Calu3 (cell line): ENCODE measurements around the gene BAD. TPM values are rescaled to one million over a fixed set of nuclear protein-coding genes. Genes with fewer than 3 reads are reported as not detected.

Source experiments
- BruUV-seq: library from RNA; stranded (reverse); fragments of 400-500 nt; replicated peaks from 2 replicates; lab custom pipeline; 2021; lab: Mats Ljungman, UMichigan
- CTCF ChIA-PET: fragments of 300-600 bp; sonication (Branson Sonifier 250); formaldehyde crosslinking; loops from one replicate; lab custom pipeline; 2022; ENCODE audit warnings: antibody characterized with exemption; lab: Charles Lee
- DNase-seq: peaks from one replicate; pipeline ENCODE4 v3.0.0; 2022
- H3K27ac Mint-ChIP-seq: one replicate; pipeline ENCODE4 v1.8.0; 2022; ENCODE audit warnings: mixed read lengths; ENCODE audit not compliant: unreplicated experiment
- H3K27me3 Mint-ChIP-seq: one replicate; pipeline ENCODE4 v1.8.0; 2022; ENCODE audit warnings: mixed read lengths; ENCODE audit not compliant: unreplicated experiment
- H3K36me3 Mint-ChIP-seq: one replicate; pipeline ENCODE4 v1.8.0; 2022; ENCODE audit warnings: mild to moderate bottlenecking, moderate library complexity, mixed read lengths; ENCODE audit not compliant: insufficient read depth, unreplicated experiment
- H3K4me1 Mint-ChIP-seq: one replicate; pipeline ENCODE4 v1.8.0; 2022; ENCODE audit warnings: mild to moderate bottlenecking, low read depth, mixed read lengths; ENCODE audit not compliant: unreplicated experiment
- H3K4me3 Mint-ChIP-seq: one replicate; pipeline ENCODE4 v1.8.0; 2022; ENCODE audit warnings: mild to moderate bottlenecking, low read depth, moderate library complexity, mixed read lengths; ENCODE audit not compliant: unreplicated experiment
- H3K9me3 Mint-ChIP-seq: one replicate; pipeline ENCODE4 v1.8.0; 2022; ENCODE audit warnings: low read depth, mixed read lengths; ENCODE audit not compliant: unreplicated experiment
- CTCF ChIP-seq: fragments of 200-600 bp; IDR thresholded peaks from one replicate; pipeline ENCODE4 v1.8.0; 2022; ENCODE audit warnings: antibody characterized with exemption; ENCODE audit not compliant: unreplicated experiment
- intact Hi-C: fragments of 100-400 bp; cut with micrococcal nuclease; formaldehyde crosslinking; loops from one replicate; pipeline ENCODE4 v1.10.0; 2022; ENCODE audit not compliant: unreplicated experiment
- total RNA-seq: library from RNA; stranded (reverse); gene quantifications from 2 replicates; pipeline ENCODE4 v1.2.3, GENCODE V29; 2022

Gene BAD
- total RNA-seq, 1 experiment from 2014 or later, result 30.2 TPM

- BruUV-seq, result no TSS peak
- Mint-ChIP-seq H3K27ac (no peak overlapping the region), H3K4me1 (peaks cover 16% of the 10 kb centered on the region), H3K36me3 (peaks cover 44% of the 10 kb centered on the region), H3K27me3 (no peaks in the 10 kb centered on the region), H3K9me3 (no peaks in the 10 kb centered on the region), H3K4me3 (peak overlapping the region; percentile 100)
- no peak for TF ChIP-seq CTCF
- DNase-seq, result peak; percentile 34
- intact Hi-C loops, result loop anchor here (10.0 kb wide), 1 partner anchor 62 kb away; the partner anchor contains the start of genes FKBP2 and PPP1R14B
- CTCF ChIA-PET, result interaction anchor here (0.9 to 3.7 kb wide), 3 partner anchors 35 to 50 kb away, joined by 3 to 25 read pairs (median 3); no protein-coding TSS in a partner anchor
Observed at GRCh38 chr11:64306876-64307622, 22.6 kb upstream of the BAD start.

- TSS peak; percentile 42 for BruUV-seq
- H3K4me1 Mint-ChIP-seq, result peaks cover 16% of the 10 kb centered on the region
- H3K27ac Mint-ChIP-seq, result peak overlapping the region; percentile 92
- intact Hi-C loops, result loop anchor here (10.0 kb wide), 1 partner anchor 62 kb away; the partner anchor contains the start of genes FKBP2 and PPP1R14B
- no peaks in the 10 kb centered on the region for H3K9me3 Mint-ChIP-seq
- no peaks in the 10 kb centered on the region for H3K27me3 Mint-ChIP-seq
- no peak for TF ChIP-seq CTCF
- CTCF ChIA-PET, result interaction anchor here (0.9 to 3.7 kb wide), 3 partner anchors 35 to 51 kb away, joined by 3 to 25 read pairs (median 3); no protein-coding TSS in a partner anchor
- H3K36me3 Mint-ChIP-seq, result peaks cover 44% of the 10 kb centered on the region
- H3K4me3 Mint-ChIP-seq, result peak overlapping the region; percentile 100
- no peak for DNase-seq
Observed at GRCh38 chr11:64306563-64306875, 22.1 kb upstream of the BAD start.

DNA sequence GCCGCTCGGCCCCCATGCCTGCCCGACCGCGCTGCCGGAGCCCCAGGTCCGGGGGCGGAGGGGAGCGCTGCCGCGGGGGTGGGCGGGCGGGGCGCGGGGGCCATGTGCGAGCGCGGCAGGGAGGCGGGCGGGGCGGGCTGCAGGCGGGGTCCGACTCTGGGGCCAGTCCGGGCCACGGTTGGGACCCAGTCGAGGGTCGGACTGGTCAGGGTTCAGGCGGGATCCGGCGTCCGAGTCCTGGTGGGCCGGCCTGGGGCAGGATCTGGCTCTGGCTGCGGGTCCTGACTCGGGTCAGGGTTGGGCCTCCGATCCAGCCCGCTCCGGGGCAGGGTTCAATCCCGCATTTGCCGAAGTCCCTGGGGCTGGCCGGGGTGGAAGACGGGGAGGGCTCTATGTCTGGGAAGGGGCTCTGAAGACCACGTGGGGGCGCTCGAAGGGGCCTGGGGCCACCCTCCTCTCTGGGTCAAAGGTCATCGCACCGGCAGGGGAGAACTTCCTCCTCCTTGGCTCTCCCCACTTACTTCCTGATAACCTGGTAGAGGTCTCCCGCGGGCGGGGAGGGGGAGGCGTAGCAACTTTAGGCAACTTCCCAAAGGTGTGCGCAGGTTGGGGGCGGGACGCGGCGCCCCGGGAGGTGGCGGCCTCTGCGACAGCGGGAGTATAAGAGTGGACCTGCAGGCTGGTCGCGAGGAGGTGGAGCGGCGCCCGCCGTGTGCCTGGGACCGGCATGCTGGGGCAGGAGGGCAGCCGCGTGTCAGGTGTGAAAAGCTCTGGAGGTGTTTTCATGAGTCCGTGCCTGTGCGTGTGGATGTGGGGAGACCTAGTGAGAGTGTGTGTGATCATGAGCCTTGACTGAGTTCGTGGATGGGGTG lies 21.5 kb upstream of the BAD start:
- peak; percentile 86 for DNase-seq
- CTCF ChIA-PET, result interaction anchor here (0.6 to 3.7 kb wide), 7 partner anchors 11 to 347 kb away, joined by 3 to 25 read pairs (median 3); partner anchors contain the start of genes PRDX5 and TRMT112
- H3K36me3 Mint-ChIP-seq, result peaks cover 44% of the 10 kb centered on the region

More for the DNA sequence above, 21.5 kb upstream of the BAD start:
- Mint-ChIP-seq H3K4me3 (peak overlapping the region; percentile 100), H3K4me1 (peaks cover 17% of the 10 kb centered on the region), H3K27me3 (peaks cover 2% of the 10 kb centered on the region), H3K9me3 (no peaks in the 10 kb centered on the region), H3K27ac (peak overlapping the region; percentile 92)
- intact Hi-C loops, result loop anchor here (2.0 to 10.0 kb wide), 2 partner anchors 35 to 61 kb away; partner anchors contain the start of genes FKBP2 and PPP1R14B
- TF ChIP-seq CTCF, result no peak
- no TSS peak for BruUV-seq
